GM23338 (cell line): ENCODE measurements around the gene RCCD1. TPM values are rescaled to one million over a fixed set of nuclear protein-coding genes. Genes with fewer than 3 reads are reported as not detected.

Experiments used
- ATAC-seq: fragments of 200-7000 bp; cut with Tn5 transposase; 3 replicates; pipeline ENCODE4 v1.9.1; 2020
- DNase-seq: peaks from one replicate; pipeline ENCODE4 v3.0.0-alpha.2; 2015; ENCODE audit warnings: low spot score
- H2AFZ ChIP-seq: fragments of 200-600 bp; sonication (generic); 2 replicates; pipeline ENCODE4 v1.8.0; 2016; ENCODE audit warnings: antibody characterized with exemption, mild to moderate bottlenecking, moderate library complexity
- H3F3A ChIP-seq: fragments of 200-600 bp; sonication (generic); replicated peaks from 2 replicates; pipeline ENCODE4 v1.8.0; 2017; ENCODE audit warnings: antibody characterized with exemption, mixed run types, low read depth
- H3K27ac ChIP-seq: fragments of 200-600 bp; sonication (generic); 2 replicates; pipeline ENCODE4 v1.6.1; 2016; ENCODE audit warnings: low read depth
- H3K27me3 ChIP-seq: fragments of 200-600 bp; sonication (generic); 2 replicates; pipeline ENCODE4 v1.8.0; 2016; ENCODE audit warnings: mild to moderate bottlenecking, mixed run types, moderate library complexity; ENCODE audit not compliant: insufficient read depth
- H3K36me3 ChIP-seq: fragments of 200-600 bp; sonication (generic); 2 replicates; pipeline ENCODE4 v1.8.0; 2016; ENCODE audit warnings: mild to moderate bottlenecking; ENCODE audit not compliant: insufficient read depth
- H3K4me1 ChIP-seq: fragments of 200-600 bp; sonication (generic); 2 replicates; pipeline ENCODE4 v1.8.0; 2016; ENCODE audit warnings: mild to moderate bottlenecking, moderate library complexity; ENCODE audit not compliant: insufficient read depth
- H3K4me2 ChIP-seq: fragments of 200-600 bp; sonication (generic); 2 replicates; pipeline ENCODE4 v1.7.1; 2017; ENCODE audit warnings: mixed run types
- H3K4me3 ChIP-seq: fragments of 200-600 bp; sonication (generic); 2 replicates; pipeline ENCODE4 v1.6.1; 2016; ENCODE audit warnings: mixed run types
- H3K79me2 ChIP-seq: fragments of 200-600 bp; sonication (generic); replicated peaks from 2 replicates; pipeline ENCODE4 v1.8.0; 2017; ENCODE audit warnings: mild to moderate bottlenecking; ENCODE audit not compliant: insufficient read depth
- H3K9me2 ChIP-seq: fragments of 200-600 bp; sonication (generic); 2 replicates; pipeline ENCODE4 v1.8.0; 2017; ENCODE audit not compliant: insufficient read depth
- H4K20me1 ChIP-seq: fragments of 200-600 bp; sonication (generic); replicated peaks from 2 replicates; pipeline ENCODE4 v1.8.0; 2017; ENCODE audit warnings: mild to moderate bottlenecking; ENCODE audit not compliant: insufficient read depth
- H3K27ac Mint-ChIP-seq: 2 replicates; pipeline ENCODE4 v1.8.0; 2020; ENCODE audit warnings: inconsistent platforms, mild to moderate bottlenecking, moderate library complexity, mixed read lengths
- H3K27me3 Mint-ChIP-seq: 3 replicates; pipeline ENCODE4 v1.8.0; 2022; ENCODE audit warnings: low read depth, mild to moderate bottlenecking, moderate library complexity, mixed read lengths, inconsistent platforms; ENCODE audit not compliant: insufficient read depth, poor library complexity
- H3K36me3 Mint-ChIP-seq: 3 replicates; pipeline ENCODE4 v1.8.0; 2021; ENCODE audit warnings: low read depth, mild to moderate bottlenecking, inconsistent platforms, moderate library complexity, mixed read lengths
- H3K4me1 Mint-ChIP-seq: 3 replicates; pipeline ENCODE4 v1.8.0; 2020; ENCODE audit warnings: mild to moderate bottlenecking, inconsistent platforms, mixed read lengths
- H3K4me3 Mint-ChIP-seq: 3 replicates; pipeline ENCODE4 v1.8.0; 2021; ENCODE audit warnings: moderate library complexity, mild to moderate bottlenecking, inconsistent platforms, mixed read lengths
- H3K9me3 Mint-ChIP-seq: 3 replicates; pipeline ENCODE4 v1.8.0; 2020; ENCODE audit warnings: moderate library complexity, mild to moderate bottlenecking, inconsistent platforms, mixed read lengths
- CREB1 ChIP-seq: fragments of 250-450 bp; sonication (Bioruptor Pico); IDR thresholded peaks from 2 replicates; pipeline ENCODE4 v1.5.0; 2020; ENCODE audit warnings: low read depth, mild to moderate bottlenecking, moderate library complexity
- EZH2 ChIP-seq: fragments of 200-600 bp; sonication (generic); IDR thresholded peaks from one replicate; pipeline ENCODE4 v1.8.0; 2017; ENCODE audit warnings: antibody characterized with exemption, mild to moderate bottlenecking, low read depth; ENCODE audit not compliant: unreplicated experiment
- EZH2phosphoT487 ChIP-seq: fragments of 200-600 bp; sonication (generic); IDR thresholded peaks from one replicate; pipeline ENCODE4 v1.8.1; 2018; ENCODE audit warnings: antibody characterized with exemption; ENCODE audit not compliant: unreplicated experiment
- JUNB ChIP-seq: IDR thresholded peaks from one replicate; pipeline ENCODE4 v1.6.1; 2016; ENCODE audit warnings: antibody characterized with exemption; ENCODE audit not compliant: unreplicated experiment
- NANOG ChIP-seq: IDR thresholded peaks from 2 replicates; pipeline ENCODE4 v1.6.1; 2016; ENCODE audit warnings: antibody characterized with exemption, borderline replicate concordance
- POLR2AphosphoS5 ChIP-seq: IDR thresholded peaks from 2 replicates; pipeline ENCODE4 v1.6.1; 2016; ENCODE audit warnings: antibody characterized with exemption, low read depth
- STAT1 ChIP-seq: IDR thresholded peaks from one replicate; pipeline ENCODE4 v1.6.1; 2016; ENCODE audit warnings: antibody characterized with exemption; ENCODE audit not compliant: unreplicated experiment
- ZNF114 ChIP-seq: fragments of 250-450 bp; sonication (Bioruptor Pico); IDR thresholded peaks from 2 replicates; pipeline ENCODE4 v1.5.0; 2020; ENCODE audit warnings: mild to moderate bottlenecking, moderate library complexity
- ZNF331 ChIP-seq: fragments of 250-450 bp; sonication (Bioruptor Pico); IDR thresholded peaks from 2 replicates; pipeline ENCODE4 v1.5.0; 2020; ENCODE audit warnings: low read depth, mild to moderate bottlenecking, moderate library complexity
- polyA plus RNA-seq: library from polyadenylated mRNA; unstranded; fragments of >200 nt; fragmentation: Nextera tagmentation; extraction: Ambion mirVana; gene quantifications from 2 replicates; pipeline ENCODE4 v1.2.1, GENCODE V29; 2016
- total RNA-seq: library from RNA; depleted of rRNA; stranded (reverse); fragments of >200 nt; shearing (Covaris generic); gene quantifications from 2 replicates; pipeline ENCODE4 v1.2.3, GENCODE V29; 2014
- TF ChIP-seq, protein P1 (sequence below), 2 experiments: fragments of 200-600 bp in 1 of 2; sonication (generic) in 1 of 2; conservative IDR thresholded peaks; 2 replicates each; pipeline versions ENCODE4 v1.5.1 to v1.6.1; 2016 to 2017; ENCODE audit warnings: antibody characterized with exemption in 2 of 2, low read depth in 2 of 2, mild to moderate bottlenecking in 2 of 2, moderate library complexity in 1 of 2
- TF ChIP-seq, protein P2 (sequence below): IDR thresholded peaks from 2 replicates; pipeline ENCODE4 v1.6.1; 2016; ENCODE audit warnings: antibody characterized with exemption
- TF ChIP-seq, protein P3 (sequence below): IDR thresholded peaks from one replicate; pipeline ENCODE4 v1.6.1; 2018; ENCODE audit warnings: antibody characterized with exemption; ENCODE audit not compliant: unreplicated experiment
- TF ChIP-seq, protein P4 (sequence below): fragments of 250-450 bp; sonication (Bioruptor Pico); IDR thresholded peaks from 2 replicates; pipeline ENCODE4 v1.5.0; 2020; ENCODE audit warnings: mild to moderate bottlenecking, moderate library complexity

Gene RCCD1
- total and polyA plus RNA-seq, 2 experiments from 2014 or later, result 10.8 to 17.1 TPM

DNA sequence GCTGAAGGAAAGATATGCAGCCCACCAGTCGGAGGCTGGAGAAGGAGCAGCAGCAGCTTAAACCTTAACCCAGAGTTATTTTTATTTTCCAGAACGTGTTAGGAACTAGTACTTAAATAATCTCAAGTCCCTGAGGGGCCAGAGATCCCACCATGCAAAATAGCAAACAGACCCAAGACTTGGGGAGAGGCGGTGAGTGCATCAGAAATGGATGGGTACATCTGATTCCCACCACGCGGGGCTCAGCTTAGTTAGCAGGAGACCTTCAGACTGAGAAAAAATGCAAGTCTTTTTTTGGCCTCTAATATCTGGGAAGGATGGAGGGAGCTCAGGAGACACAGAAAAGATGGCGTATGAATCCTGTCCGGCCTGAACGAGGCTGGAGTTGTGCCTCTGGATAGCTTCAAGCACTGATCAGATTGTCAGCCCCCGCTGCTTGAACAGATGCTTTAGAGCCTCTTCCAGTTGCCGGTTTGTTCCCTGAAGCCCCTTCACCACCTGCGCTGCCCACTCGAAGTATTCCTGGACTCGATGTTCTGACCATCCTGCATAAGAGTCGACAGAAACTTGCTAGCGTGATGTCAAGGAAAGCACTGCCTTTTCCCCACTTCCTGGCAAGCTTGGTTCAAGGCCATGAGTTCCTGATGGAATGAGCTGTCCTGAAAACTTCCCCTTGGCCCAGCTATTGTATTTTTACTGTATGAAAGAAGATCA, 23.7 kb upstream of the RCCD1 start:
- H4K20me1 ChIP-seq, result no peaks in the 10 kb centered on the region
- TF ChIP-seq NANOG (no peak), ZNF114 (CRISPR knock-in tag) (no peak), EZH2 (no peak), CREB1 (CRISPR knock-in tag) (no peak), EZH2phosphoT487 (no peak), STAT1 (no peak), JUNB (no peak), POLR2AphosphoS5 (no peak), ZNF331 (CRISPR knock-in tag) (no peak)
- TF ChIP-seq, protein P1, sequence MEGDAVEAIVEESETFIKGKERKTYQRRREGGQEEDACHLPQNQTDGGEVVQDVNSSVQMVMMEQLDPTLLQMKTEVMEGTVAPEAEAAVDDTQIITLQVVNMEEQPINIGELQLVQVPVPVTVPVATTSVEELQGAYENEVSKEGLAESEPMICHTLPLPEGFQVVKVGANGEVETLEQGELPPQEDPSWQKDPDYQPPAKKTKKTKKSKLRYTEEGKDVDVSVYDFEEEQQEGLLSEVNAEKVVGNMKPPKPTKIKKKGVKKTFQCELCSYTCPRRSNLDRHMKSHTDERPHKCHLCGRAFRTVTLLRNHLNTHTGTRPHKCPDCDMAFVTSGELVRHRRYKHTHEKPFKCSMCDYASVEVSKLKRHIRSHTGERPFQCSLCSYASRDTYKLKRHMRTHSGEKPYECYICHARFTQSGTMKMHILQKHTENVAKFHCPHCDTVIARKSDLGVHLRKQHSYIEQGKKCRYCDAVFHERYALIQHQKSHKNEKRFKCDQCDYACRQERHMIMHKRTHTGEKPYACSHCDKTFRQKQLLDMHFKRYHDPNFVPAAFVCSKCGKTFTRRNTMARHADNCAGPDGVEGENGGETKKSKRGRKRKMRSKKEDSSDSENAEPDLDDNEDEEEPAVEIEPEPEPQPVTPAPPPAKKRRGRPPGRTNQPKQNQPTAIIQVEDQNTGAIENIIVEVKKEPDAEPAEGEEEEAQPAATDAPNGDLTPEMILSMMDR (conservative IDR thresholded peaks at IDR 0.05; ENCODE audit: low read depth in 2 of 2), result no peak
- TF ChIP-seq, protein P2, sequence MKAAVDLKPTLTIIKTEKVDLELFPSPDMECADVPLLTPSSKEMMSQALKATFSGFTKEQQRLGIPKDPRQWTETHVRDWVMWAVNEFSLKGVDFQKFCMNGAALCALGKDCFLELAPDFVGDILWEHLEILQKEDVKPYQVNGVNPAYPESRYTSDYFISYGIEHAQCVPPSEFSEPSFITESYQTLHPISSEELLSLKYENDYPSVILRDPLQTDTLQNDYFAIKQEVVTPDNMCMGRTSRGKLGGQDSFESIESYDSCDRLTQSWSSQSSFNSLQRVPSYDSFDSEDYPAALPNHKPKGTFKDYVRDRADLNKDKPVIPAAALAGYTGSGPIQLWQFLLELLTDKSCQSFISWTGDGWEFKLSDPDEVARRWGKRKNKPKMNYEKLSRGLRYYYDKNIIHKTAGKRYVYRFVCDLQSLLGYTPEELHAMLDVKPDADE, result no peak
- TF ChIP-seq, protein P3, sequence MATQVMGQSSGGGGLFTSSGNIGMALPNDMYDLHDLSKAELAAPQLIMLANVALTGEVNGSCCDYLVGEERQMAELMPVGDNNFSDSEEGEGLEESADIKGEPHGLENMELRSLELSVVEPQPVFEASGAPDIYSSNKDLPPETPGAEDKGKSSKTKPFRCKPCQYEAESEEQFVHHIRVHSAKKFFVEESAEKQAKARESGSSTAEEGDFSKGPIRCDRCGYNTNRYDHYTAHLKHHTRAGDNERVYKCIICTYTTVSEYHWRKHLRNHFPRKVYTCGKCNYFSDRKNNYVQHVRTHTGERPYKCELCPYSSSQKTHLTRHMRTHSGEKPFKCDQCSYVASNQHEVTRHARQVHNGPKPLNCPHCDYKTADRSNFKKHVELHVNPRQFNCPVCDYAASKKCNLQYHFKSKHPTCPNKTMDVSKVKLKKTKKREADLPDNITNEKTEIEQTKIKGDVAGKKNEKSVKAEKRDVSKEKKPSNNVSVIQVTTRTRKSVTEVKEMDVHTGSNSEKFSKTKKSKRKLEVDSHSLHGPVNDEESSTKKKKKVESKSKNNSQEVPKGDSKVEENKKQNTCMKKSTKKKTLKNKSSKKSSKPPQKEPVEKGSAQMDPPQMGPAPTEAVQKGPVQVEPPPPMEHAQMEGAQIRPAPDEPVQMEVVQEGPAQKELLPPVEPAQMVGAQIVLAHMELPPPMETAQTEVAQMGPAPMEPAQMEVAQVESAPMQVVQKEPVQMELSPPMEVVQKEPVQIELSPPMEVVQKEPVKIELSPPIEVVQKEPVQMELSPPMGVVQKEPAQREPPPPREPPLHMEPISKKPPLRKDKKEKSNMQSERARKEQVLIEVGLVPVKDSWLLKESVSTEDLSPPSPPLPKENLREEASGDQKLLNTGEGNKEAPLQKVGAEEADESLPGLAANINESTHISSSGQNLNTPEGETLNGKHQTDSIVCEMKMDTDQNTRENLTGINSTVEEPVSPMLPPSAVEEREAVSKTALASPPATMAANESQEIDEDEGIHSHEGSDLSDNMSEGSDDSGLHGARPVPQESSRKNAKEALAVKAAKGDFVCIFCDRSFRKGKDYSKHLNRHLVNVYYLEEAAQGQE, result no peak
- TF ChIP-seq, protein P4, sequence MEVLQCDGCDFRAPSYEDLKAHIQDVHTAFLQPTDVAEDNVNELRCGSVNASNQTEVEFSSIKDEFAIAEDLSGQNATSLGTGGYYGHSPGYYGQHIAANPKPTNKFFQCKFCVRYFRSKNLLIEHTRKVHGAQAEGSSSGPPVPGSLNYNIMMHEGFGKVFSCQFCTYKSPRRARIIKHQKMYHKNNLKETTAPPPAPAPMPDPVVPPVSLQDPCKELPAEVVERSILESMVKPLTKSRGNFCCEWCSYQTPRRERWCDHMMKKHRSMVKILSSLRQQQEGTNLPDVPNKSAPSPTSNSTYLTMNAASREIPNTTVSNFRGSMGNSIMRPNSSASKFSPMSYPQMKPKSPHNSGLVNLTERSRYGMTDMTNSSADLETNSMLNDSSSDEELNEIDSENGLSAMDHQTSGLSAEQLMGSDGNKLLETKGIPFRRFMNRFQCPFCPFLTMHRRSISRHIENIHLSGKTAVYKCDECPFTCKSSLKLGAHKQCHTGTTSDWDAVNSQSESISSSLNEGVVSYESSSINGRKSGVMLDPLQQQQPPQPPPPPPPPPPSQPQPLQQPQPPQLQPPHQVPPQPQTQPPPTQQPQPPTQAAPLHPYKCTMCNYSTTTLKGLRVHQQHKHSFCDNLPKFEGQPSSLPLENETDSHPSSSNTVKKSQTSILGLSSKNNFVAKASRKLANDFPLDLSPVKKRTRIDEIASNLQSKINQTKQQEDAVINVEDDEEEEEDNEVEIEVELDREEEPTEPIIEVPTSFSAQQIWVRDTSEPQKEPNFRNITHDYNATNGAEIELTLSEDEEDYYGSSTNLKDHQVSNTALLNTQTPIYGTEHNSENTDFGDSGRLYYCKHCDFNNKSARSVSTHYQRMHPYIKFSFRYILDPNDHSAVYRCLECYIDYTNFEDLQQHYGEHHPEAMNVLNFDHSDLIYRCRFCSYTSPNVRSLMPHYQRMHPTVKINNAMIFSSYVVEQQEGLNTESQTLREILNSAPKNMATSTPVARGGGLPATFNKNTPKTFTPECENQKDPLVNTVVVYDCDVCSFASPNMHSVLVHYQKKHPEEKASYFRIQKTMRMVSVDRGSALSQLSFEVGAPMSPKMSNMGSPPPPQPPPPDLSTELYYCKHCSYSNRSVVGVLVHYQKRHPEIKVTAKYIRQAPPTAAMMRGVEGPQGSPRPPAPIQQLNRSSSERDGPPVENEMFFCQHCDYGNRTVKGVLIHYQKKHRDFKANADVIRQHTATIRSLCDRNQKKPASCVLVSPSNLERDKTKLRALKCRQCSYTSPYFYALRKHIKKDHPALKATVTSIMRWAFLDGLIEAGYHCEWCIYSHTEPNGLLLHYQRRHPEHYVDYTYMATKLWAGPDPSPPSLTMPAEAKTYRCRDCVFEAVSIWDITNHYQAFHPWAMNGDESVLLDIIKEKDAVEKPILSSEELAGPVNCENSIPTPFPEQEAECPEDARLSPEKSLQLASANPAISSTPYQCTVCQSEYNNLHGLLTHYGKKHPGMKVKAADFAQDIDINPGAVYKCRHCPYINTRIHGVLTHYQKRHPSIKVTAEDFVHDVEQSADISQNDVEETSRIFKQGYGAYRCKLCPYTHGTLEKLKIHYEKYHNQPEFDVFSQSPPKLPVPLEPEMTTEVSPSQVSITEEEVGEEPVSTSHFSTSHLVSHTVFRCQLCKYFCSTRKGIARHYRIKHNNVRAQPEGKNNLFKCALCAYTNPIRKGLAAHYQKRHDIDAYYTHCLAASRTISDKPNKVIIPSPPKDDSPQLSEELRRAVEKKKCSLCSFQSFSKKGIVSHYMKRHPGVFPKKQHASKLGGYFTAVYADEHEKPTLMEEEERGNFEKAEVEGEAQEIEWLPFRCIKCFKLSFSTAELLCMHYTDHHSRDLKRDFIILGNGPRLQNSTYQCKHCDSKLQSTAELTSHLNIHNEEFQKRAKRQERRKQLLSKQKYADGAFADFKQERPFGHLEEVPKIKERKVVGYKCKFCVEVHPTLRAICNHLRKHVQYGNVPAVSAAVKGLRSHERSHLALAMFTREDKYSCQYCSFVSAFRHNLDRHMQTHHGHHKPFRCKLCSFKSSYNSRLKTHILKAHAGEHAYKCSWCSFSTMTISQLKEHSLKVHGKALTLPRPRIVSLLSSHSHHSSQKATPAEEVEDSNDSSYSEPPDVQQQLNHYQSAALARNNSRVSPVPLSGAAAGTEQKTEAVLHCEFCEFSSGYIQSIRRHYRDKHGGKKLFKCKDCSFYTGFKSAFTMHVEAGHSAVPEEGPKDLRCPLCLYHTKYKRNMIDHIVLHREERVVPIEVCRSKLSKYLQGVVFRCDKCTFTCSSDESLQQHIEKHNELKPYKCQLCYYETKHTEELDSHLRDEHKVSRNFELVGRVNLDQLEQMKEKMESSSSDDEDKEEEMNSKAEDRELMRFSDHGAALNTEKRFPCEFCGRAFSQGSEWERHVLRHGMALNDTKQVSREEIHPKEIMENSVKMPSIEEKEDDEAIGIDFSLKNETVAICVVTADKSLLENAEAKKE, result no peak
- Mint-ChIP-seq H3K9me3 (no peaks in the 10 kb centered on the region), H3K4me1 (peaks cover 21% of the 10 kb centered on the region), H3K27ac (no peak overlapping the region), H3K4me3 (peak overlapping the region; percentile 97), H3K27me3 (peaks cover 11% of the 10 kb centered on the region), H3K36me3 (no peaks in the 10 kb centered on the region)
- H3K36me3 ChIP-seq, result no peaks in the 10 kb centered on the region
- peaks cover 6% of the 10 kb centered on the region; the same call in 1 of the 2 replicates for H3F3A ChIP-seq
- H3K27ac ChIP-seq, result no peak overlapping the region
- H3K4me1 ChIP-seq, result peaks cover 19% of the 10 kb centered on the region
- no peak overlapping the region; the same call in 1 of the 2 replicates for H3K4me3 ChIP-seq
- H3K27me3 ChIP-seq, result peaks cover 10% of the 10 kb centered on the region; the same call in 1 of the 2 replicates
- no peaks in the 10 kb centered on the region for H3K9me2 ChIP-seq
- no peaks in the 10 kb centered on the region; the same call in 1 of the 2 replicates for H3K79me2 ChIP-seq
- no peak overlapping the region for H2AFZ ChIP-seq
- ATAC-seq, result no peak
- no peak for DNase-seq
- H3K4me2 ChIP-seq, result peak overlapping the region; percentile 97
